Measurements from ENCODE around the gene RCAN1. TPM values are rescaled to one million over a fixed set of nuclear protein-coding genes. Genes with fewer than 3 reads are reported as not detected.

The RCAN1 gene
- total RNA-seq, 2 experiments from 2014 or later: 6.8 to 8.9 TPM

DNA sequence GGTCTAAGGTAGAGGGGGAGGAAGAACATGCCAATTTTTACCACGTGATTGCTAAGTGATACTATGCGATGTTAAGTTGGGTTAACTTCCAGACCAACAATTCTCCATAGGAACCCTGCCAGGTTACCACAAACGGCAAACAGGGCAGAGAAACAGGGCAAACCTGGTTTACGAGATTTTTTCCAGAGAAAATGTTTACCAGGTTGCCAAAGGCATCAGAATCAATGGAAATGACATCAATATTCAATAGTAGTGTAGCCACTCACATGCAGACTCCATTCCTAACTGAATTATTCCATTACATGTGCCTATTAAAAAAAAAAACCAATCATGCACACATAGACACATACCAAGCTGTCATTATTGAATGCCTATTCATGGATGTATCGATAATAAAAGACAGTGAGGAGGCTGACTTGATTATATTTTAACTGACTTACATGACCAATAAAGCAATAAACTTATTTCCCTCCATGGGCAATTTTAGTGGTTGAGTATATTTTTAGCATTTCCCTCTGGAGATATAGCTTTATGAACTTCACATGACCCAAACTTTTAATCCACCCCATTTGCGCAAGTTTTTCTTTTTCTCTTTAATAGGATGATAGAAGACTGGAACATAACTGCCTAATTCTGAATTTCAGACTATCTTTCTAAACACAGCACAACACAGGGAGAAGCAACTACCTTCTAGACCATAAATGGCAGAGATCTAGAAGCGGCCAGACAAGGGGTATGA lies 62.4 kb downstream of the RCAN1 start:
- Histone ChIP-seq H3K4me3 (ENCODE audit: low read depth, low read length, poor library complexity, severe bottlenecking) (no peak overlapping the region), H3K27ac (ENCODE audit: low read depth, low read length, poor library complexity, severe bottlenecking) (no peak overlapping the region), H3K79me2 (ENCODE audit: insufficient read depth, low read depth, low read length) (no peaks in the 10 kb centered on the region), H2AFZ (ENCODE audit: low read length) (no peak overlapping the region), H4K20me1 (ENCODE audit: insufficient read depth, low read length) (no peaks in the 10 kb centered on the region), H3K4me2 (ENCODE audit: low read length) (no peak overlapping the region), H3K9me3 (ENCODE audit: low read length) (no peaks in the 10 kb centered on the region), H3K9me2 (ENCODE audit: insufficient read depth, low read length) (no peaks in the 10 kb centered on the region), H3K4me1 (ENCODE audit: insufficient read depth, low read length, poor library complexity, severe bottlenecking) (no peaks in the 10 kb centered on the region), H3K36me3 (ENCODE audit: insufficient read depth, low read length) (no peaks in the 10 kb centered on the region)
- POLR2A ChIA-PET: interaction anchor here (0.5 to 1.0 kb wide), 2 partner anchors 13 to 33 kb away, joined by 3 to 5 read pairs; no protein-coding TSS in a partner anchor
- no TSS peak for BruUV-seq (replicated peaks)
- DNase-seq (ENCODE audit: low spot score): no peak
- CTCF ChIA-PET (ENCODE audit: unreplicated experiment): no interaction called here
- TF ChIP-seq, protein P1, sequence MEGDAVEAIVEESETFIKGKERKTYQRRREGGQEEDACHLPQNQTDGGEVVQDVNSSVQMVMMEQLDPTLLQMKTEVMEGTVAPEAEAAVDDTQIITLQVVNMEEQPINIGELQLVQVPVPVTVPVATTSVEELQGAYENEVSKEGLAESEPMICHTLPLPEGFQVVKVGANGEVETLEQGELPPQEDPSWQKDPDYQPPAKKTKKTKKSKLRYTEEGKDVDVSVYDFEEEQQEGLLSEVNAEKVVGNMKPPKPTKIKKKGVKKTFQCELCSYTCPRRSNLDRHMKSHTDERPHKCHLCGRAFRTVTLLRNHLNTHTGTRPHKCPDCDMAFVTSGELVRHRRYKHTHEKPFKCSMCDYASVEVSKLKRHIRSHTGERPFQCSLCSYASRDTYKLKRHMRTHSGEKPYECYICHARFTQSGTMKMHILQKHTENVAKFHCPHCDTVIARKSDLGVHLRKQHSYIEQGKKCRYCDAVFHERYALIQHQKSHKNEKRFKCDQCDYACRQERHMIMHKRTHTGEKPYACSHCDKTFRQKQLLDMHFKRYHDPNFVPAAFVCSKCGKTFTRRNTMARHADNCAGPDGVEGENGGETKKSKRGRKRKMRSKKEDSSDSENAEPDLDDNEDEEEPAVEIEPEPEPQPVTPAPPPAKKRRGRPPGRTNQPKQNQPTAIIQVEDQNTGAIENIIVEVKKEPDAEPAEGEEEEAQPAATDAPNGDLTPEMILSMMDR (conservative IDR thresholded peaks at IDR 0.05; ENCODE audit: low read length): no peak
- TF ChIP-seq EZH2phosphoT487 (IDR thresholded peaks at IDR 0.05; ENCODE audit: borderline replicate concordance, low read depth, low read length): no peak
- intact Hi-C loops (cut with micrococcal nuclease; ENCODE audit: unreplicated experiment): no loop called here

DNA sequence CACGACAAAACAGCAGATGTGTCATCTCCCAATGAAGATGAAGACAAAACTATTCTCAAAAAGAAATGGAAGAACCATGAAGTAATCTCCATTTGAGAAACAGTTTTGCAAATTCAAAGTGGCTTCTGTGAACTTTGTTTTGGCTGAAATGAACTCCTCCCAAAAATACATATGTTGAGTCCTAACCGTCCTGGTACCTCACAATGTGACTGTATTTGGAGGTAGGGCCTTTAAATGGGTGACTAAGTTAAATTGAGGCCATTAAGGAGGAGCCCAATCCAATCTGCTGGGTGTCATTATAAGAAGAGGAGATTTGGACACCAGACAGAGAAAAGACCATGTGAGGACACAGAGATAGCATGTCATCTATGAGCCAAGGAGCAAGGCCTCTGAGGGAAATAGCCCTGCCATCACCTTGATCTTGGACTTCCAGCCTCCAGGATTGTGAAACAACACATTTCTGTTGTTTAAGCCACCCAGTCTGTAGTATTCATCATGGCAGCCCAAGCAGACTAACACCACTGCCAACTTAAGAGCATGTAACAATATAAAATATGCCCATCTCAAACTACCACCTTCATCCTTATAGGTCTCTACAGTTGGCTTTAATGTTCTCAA lies 64.6 kb downstream of the RCAN1 start:
- Histone ChIP-seq H3K4me2 (ENCODE audit: low read length) (no peak overlapping the region), H4K20me1 (ENCODE audit: insufficient read depth, low read length) (no peaks in the 10 kb centered on the region), H3K79me2 (ENCODE audit: insufficient read depth, low read depth, low read length) (no peaks in the 10 kb centered on the region), H3K9me2 (ENCODE audit: insufficient read depth, low read length) (no peaks in the 10 kb centered on the region), H3K4me3 (ENCODE audit: low read depth, low read length, poor library complexity, severe bottlenecking) (no peak overlapping the region), H3K36me3 (ENCODE audit: insufficient read depth, low read length) (no peaks in the 10 kb centered on the region), H3K27ac (ENCODE audit: low read depth, low read length, poor library complexity, severe bottlenecking) (no peak overlapping the region), H3K9me3 (ENCODE audit: low read length) (no peaks in the 10 kb centered on the region), H2AFZ (ENCODE audit: low read length) (no peak overlapping the region), H3K4me1 (ENCODE audit: insufficient read depth, low read length, poor library complexity, severe bottlenecking) (peaks cover 13% of the 10 kb centered on the region)
- DNase-seq (ENCODE audit: low spot score): no peak
- no TSS peak for BruUV-seq (replicated peaks)
- CTCF ChIA-PET (ENCODE audit: unreplicated experiment): no interaction called here
- intact Hi-C loops (cut with micrococcal nuclease; ENCODE audit: unreplicated experiment): no loop called here
- POLR2A ChIA-PET: no interaction called here
- TF ChIP-seq, protein P1 (conservative IDR thresholded peaks at IDR 0.05; ENCODE audit: low read length): no peak
- no peak for TF ChIP-seq EZH2phosphoT487 (IDR thresholded peaks at IDR 0.05; ENCODE audit: borderline replicate concordance, low read depth, low read length)

Data from OCI-LY7 (cell line).